ENCODE results near the gene PLD6.

- TF ChIP-seq, protein P1, sequence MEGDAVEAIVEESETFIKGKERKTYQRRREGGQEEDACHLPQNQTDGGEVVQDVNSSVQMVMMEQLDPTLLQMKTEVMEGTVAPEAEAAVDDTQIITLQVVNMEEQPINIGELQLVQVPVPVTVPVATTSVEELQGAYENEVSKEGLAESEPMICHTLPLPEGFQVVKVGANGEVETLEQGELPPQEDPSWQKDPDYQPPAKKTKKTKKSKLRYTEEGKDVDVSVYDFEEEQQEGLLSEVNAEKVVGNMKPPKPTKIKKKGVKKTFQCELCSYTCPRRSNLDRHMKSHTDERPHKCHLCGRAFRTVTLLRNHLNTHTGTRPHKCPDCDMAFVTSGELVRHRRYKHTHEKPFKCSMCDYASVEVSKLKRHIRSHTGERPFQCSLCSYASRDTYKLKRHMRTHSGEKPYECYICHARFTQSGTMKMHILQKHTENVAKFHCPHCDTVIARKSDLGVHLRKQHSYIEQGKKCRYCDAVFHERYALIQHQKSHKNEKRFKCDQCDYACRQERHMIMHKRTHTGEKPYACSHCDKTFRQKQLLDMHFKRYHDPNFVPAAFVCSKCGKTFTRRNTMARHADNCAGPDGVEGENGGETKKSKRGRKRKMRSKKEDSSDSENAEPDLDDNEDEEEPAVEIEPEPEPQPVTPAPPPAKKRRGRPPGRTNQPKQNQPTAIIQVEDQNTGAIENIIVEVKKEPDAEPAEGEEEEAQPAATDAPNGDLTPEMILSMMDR (IDR thresholded peaks at IDR 0.05 in 4 of 5, conservative IDR thresholded peaks at IDR 0.05 in 1 of 5) = no peak
- no peak for TF ChIP-seq POLR2A (IDR thresholded peaks at IDR 0.05)
These were observed 20.1 kb downstream of the PLD6 start for GRCh38 chr17:17186051-17186450.
